Testis (tissue), 2 donors: ENCODE measurements around the gene BMP7.

Experiments used
- POLR2A ChIP-seq: fragments of 450-650 bp; IDR thresholded peaks from one replicate; pipeline ENCODE4 v1.6.1; 2017; ENCODE audit warnings: antibody characterized with exemption, mild to moderate bottlenecking, moderate library complexity
- TF ChIP-seq, protein P1 (sequence below), 3 experiments: fragments of 450-650 bp in 2 of 3; fragments of 200-600 bp in 1 of 3; sonication (generic) in 1 of 3; IDR thresholded peaks; one replicate each; pipeline ENCODE4 v1.5.1; 2016 to 2019; ENCODE audit warnings: antibody characterized with exemption in 3 of 3, mild to moderate bottlenecking in 2 of 3, moderate library complexity in 1 of 3

DNA sequence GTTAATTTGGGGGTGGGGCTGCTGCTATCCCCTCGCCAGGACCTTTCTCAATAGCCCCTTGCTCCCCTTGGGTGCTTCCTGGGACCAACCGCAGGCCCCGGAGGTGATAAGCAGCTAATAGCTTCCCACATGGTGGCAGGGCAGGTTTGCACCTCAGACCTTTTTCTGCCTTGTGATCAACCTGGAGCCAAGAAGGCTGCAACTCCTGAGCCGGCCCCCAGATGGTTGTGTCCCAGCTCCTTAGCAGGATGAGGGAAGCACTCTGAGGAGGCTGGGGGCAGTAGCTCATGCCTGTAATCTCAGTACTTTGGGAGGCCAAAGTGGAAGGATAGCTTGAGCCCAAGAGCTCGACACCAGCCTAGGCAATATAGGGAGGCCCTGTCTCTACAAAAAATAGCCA lies 85.5 kb downstream of the BMP7 start:
- no peak for TF ChIP-seq POLR2A
- TF ChIP-seq, protein P1, sequence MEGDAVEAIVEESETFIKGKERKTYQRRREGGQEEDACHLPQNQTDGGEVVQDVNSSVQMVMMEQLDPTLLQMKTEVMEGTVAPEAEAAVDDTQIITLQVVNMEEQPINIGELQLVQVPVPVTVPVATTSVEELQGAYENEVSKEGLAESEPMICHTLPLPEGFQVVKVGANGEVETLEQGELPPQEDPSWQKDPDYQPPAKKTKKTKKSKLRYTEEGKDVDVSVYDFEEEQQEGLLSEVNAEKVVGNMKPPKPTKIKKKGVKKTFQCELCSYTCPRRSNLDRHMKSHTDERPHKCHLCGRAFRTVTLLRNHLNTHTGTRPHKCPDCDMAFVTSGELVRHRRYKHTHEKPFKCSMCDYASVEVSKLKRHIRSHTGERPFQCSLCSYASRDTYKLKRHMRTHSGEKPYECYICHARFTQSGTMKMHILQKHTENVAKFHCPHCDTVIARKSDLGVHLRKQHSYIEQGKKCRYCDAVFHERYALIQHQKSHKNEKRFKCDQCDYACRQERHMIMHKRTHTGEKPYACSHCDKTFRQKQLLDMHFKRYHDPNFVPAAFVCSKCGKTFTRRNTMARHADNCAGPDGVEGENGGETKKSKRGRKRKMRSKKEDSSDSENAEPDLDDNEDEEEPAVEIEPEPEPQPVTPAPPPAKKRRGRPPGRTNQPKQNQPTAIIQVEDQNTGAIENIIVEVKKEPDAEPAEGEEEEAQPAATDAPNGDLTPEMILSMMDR (IDR thresholded peaks at IDR 0.05) = no peak
